GM19238 (cell line): Measurements from ENCODE around the gene GEMIN7.
"Not testable (repeated sequence)": the region's sequence is repeated elsewhere in the genome, so short reads cannot be mapped to it uniquely, and the experiment has no call there.

Experiments used
- DNase-seq: peaks from one replicate; pipeline ENCODE4 v3.0.0; 2011; ENCODE audit warnings: low spot score; ENCODE audit not compliant: insufficient read length

Gene GEMIN7

DNA sequence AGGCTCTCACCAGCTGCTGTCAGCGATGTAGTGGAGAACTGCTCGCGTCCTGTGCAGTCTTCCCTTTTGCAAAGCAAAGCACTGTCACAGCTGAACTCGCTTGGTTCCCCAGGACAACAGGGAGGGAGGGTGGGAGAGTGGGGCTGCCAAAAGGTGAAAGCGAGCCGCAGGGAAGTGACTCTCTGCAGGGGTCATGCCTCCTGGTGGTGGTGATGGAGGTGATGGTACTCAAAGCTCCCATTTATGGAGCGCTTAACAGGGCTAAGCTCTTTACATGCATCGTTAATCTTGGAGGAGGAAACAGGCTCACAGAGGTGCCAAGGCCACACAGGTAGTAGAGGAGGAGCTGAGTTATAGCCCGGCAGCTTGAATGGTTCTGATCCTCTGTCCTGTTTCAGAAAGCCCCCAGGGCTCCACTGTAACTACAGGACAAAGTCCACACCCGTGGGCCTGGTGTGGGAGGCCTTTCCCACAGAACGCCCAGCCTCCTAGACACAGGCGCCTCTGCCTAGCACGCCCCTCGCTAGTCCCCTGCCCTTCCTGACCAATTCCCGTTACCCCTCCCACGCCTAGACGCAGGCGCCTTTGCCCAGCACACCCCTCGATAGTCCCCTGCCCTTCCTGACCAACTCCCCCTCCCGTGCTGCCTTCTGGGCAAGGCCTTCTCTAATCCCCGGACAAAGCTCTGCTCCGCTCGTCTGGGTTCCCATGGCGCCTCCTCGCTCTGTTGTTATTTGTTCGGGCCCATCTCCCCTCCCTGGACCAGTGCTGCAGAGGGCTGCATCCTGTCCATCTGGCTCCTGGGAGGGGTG lies 24.7 kb downstream of the GEMIN7 start:
- no peak for DNase-seq

GRCh38 chr19:45104658-45105349 lies 25.7 kb downstream of the GEMIN7 start:
- DNase-seq: no peak

DNA sequence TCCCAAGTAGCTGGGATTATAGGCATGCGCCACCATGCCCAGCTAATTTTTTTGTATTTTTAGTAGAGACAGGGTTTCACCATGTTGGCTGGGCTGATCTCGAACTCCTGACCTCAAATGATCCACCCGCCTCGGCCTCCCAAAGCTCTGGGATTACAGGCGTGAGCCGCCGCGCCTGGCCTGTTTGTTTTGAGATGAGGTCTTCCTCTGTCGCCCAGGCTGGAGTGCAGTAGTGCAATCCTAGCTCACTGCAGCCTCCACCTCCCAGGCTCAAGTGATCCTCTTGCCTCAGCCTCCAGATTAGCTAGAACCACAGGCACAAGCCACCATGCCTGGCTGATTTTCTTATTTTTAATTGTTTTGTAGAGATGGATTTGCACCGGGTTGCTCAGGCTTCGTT lies 27.3 kb downstream of the GEMIN7 start:
- DNase-seq: not testable (repeated sequence)

DNA sequence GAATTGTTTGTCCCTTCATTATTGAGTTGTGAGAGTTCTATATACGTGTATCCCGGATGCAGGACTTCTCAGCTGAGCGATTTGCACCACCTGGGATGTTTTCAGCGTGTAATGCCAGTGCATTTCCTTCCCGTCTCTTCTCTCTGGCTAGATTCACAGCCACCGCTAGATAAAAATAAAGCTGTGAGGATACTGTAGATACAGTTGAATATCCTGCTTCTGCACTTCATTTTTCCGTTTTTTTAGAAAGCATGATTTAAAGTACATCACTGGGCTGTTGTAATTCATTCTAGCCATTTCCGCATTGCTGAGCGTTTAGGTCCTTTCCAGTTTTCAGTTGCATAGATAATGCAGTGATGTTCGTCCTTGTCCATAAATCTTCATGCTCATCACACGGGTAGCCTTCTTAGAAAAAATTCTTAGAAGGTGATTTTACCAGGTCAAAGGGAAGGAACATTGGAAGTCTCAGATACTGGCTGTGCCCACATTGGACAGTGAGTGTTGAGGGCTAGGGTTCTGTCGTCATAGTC lies 28.6 kb downstream of the GEMIN7 start:
- DNase-seq: no peak

- no peak for DNase-seq
Observed at GRCh38 chr19:45110851-45111266, 31.8 kb downstream of the GEMIN7 start.

DNA sequence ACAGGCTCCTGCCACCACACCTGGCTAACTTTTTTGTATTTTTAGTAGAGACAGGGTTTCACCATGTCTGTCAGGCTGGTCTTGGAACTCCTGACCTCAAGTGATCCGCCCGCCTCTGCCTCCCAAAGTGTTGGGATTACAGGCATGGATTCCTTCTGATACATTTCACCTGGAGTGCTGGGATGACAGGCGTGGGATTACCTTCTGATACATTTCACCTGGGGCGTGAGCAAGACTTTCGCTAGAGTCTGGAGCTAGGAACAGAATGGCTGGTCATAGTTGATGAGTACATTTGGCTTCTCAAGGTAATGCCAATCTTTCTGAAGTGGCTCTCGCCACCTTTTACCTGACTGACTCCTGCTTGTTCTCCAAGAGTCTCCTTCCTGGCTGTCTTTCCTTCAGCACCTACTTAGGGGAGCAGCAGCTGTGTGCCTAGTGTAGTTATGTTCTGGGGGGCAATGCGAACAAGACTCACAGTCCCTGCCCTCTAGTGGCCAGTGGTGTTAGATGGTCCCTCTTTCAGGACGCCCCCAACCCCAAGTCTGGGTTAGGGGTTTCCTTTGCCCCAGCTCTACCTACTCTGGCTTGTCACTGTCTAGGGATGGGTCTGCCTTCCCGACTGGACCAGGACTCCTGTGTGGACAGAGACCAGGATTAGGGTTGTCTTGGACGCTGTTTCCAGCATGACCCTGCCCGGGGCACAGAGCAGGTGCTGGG lies 33.2 kb downstream of the GEMIN7 start:
- no peak for DNase-seq

GRCh38 chr19:45113628-45114027 lies 34.6 kb downstream of the GEMIN7 start:
- DNase-seq: no peak

DNA sequence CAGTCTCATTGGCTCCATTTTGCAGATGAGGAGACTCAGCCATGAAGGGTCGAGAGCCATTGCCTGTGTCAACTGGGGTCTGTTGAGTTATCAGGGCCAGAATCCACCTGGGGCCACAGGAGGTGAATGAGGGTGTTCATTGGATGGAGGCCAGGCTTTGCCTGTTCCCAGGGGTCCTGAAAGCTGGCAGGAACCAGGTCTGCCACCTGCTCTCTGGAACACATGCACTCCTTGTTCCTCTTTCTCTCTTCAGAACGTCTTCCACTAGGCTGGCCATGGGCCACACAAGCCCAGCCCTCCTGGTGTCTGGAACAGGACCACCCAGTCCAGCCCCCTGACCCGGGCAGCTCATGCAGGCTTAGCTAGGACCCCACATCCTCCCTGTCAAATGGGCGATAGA lies 35.1 kb downstream of the GEMIN7 start:
- no peak for DNase-seq

GRCh38 chr19:45115809-45116615 lies 37.0 kb downstream of the GEMIN7 start:
- no peak for DNase-seq

- DNase-seq: peak; percentile 60
Observed at GRCh38 chr19:45117167-45117594, 38.1 kb downstream of the GEMIN7 start.

GRCh38 chr19:45117671-45118070 lies 38.6 kb downstream of the GEMIN7 start:
- no peak for DNase-seq

- DNase-seq: no peak
Observed at GRCh38 chr19:45118106-45118505, 39.0 kb downstream of the GEMIN7 start.

- peak; percentile 54 for DNase-seq
Observed at GRCh38 chr19:45118591-45119355, 39.7 kb downstream of the GEMIN7 start.

DNA sequence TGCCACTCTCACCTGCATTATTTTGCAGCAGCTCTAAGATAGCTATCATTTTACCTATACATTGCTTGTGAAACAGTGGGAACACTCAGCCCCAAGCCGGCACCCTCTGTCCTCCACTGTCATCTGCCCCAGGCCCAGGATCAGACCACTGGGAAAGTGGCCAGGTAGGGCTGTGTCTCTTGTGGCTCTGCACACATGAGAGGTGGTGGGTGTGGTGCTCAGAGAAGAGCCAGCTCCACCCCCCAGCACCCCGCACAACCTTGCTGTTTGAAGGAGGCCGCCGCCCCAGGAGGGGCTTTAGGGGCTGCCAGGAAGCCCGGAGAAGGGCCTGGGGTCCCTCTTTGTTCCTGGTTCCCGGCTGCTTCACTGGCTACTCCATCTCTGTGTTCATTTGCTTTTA lies 40.5 kb downstream of the GEMIN7 start:
- no peak for DNase-seq

DNA sequence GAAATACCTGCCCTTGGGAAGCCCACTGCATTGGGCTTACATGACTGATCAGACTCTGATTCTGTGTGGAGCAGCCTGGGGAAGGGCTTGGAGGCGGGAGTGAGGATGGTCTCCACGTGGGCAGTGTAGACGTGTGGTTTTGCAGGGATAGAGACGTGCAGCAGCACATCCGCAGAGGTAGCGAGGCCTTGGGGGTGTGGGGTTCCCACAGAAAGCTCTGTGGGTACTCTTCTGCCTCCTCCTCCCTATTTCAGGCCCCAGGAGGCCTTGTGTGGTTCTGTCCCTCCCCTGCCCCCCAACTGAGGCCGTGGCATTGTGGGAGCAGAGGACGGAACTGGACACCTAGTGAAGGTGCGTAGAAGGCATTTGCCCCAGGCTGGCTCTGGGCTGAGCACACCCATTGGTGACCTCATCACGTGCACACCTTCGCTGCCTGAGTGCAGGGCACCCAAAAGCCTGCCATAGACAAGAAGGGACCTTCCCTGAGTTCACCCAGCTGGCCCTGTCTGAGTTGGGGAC lies 42.8 kb downstream of the GEMIN7 start:
- no peak for DNase-seq

DNA sequence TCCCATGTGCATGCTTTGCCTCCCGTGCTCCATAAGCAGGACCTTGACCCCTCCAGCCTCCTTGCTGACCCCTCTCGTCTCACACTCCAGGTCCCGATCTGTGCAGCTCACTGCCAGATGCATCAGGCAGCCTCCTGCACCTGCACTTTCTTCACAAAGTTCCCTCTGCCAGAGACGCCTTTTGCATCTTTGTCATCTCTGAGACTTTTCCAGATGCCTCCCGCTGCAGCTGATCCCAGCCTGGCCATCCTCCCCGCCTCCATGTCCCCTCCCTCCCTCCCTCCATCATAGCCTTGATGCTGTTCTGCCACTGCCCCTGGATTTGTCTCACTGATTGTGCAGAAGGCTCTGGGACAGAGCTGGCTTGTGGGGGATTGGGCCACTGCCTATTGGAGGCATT lies 43.8 kb downstream of the GEMIN7 start:
- no peak for DNase-seq

GRCh38 chr19:45123440-45123850 lies 44.4 kb downstream of the GEMIN7 start:
- no peak for DNase-seq

- no peak for DNase-seq
Observed at GRCh38 chr19:45124021-45124420, 45.0 kb downstream of the GEMIN7 start.

DNA sequence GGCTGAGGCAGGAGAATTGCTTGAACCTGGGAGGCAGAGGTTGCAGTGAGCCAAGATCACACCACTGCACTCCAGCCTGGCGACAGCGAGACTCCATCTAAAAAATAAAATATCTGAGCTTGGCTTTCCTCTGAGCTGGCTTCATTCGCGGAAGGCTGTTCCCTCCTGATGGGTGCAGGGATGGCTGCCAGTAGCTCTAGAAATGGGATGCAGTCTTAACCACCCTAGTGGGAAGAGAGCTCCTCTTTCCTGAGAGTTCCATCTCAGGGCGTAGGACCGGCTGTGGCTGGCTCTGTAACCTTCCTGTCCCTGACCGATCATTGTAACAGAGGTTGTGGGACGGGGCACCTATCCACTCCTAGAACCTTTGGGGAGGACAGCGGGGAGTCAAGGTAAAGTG lies 46.3 kb downstream of the GEMIN7 start:
- DNase-seq: no peak

GRCh38 chr19:45125975-45126493 lies 47.0 kb downstream of the GEMIN7 start:
- peak; percentile 46 for DNase-seq
